ENCODE measurements around the gene AIP. TPM values are rescaled to one million over a fixed set of nuclear protein-coding genes. Genes with fewer than 3 reads are reported as not detected.
A peak's percentile ranks its signal among the peaks of the same experiment; 100 is the strongest.

Gene AIP
- total RNA-seq, 1 experiment from 2014 or later, result 35.6 TPM

DNA sequence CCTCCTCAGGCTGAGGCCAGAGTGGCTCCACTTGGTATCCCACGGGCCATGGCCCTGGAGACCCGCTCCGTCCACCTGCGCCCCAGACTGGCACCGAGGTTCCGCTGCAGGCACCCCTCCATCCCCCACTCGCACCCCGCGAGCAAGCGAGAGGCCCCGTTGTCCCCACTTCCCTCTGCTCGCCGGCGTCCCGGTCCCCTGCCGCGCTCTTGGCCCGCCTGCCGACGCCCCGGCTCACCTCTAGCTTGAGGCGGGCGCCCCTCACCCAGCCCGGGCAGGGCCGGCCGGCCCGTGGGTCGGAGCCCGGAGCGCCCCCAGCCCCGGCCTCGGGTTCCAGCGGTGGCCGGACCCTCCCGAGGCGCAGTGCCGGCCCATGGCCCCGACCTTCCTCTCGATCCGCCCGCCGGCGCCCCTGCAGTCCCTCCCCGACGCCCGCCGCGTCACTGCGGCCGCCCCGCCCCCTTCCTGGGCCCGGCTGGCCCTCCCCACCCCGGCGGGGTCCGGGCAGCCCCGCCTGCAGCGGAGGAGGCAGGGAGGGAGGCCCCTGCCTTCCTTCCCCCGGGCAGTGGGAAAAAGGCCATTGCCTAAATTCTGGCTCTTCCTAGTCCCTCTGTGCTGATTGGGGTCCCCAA, 22.2 kb downstream of the AIP start, which contains the start of gene PITPNM1:
Gene PITPNM1, minus strand, starts transcription at position 414 of the 632 bp plus-strand sequence. CDS start 1,183 bp downstream, outside the sequence.
- Histone ChIP-seq H3K9ac (ENCODE audit: extremely low read depth, insufficient read length, low read length) (peak within 1 kb of the TSS; percentile 8), H2AFZ (ENCODE audit: low read length) (no peak within 1 kb of the TSS), H3K27me3 (ENCODE audit: insufficient read depth, low read length) (no peaks in the 10 kb centered on the region), H3K4me1 (ENCODE audit: insufficient read depth, low read length) (no peaks in the 10 kb centered on the region), H4K20me1 (ENCODE audit: control insufficient read depth, insufficient read depth, insufficient read length) (no peaks in the 10 kb centered on the region), H4K5ac (ENCODE audit: insufficient read length, low read depth, low read length) (no peak within 1 kb of the TSS), H2AK5ac (ENCODE audit: insufficient read length, low read length) (no peak within 1 kb of the TSS), H3K79me1 (ENCODE audit: insufficient read depth, low read depth, low read length, poor library complexity, severe bottlenecking) (no peaks in the 10 kb centered on the region), H2BK20ac (ENCODE audit: low read depth, low read length, poor library complexity, severe bottlenecking) (no peak within 1 kb of the TSS), H3K18ac (ENCODE audit: insufficient read length, low read depth, low read length) (no peak within 1 kb of the TSS), H3K56ac (ENCODE audit: insufficient read length, low read depth, low read length) (no peak within 1 kb of the TSS), H3K79me2 (ENCODE audit: insufficient read depth, low read length) (peaks cover 2% of the 10 kb centered on the region; the same call in 1 of the 2 replicates), H3K4me2 (ENCODE audit: insufficient read depth, insufficient read length, low read length) (peak within 1 kb of the TSS; percentile 88), H3K23me2 (ENCODE audit: insufficient read length, low read depth, low read length, poor library complexity, severe bottlenecking) (peaks cover 17% of the 10 kb centered on the region), H3T11ph (ENCODE audit: low read length) (no peak within 1 kb of the TSS), H2BK15ac (ENCODE audit: low read depth, low read length) (no peak within 1 kb of the TSS), H2BK5ac (ENCODE audit: insufficient read length, low read length) (no peak within 1 kb of the TSS), H4K91ac (ENCODE audit: insufficient read length, low read depth, low read length) (no peak within 1 kb of the TSS), H3K27ac (ENCODE audit: insufficient read length, low read depth, low read length) (no peak within 1 kb of the TSS), H2BK120ac (ENCODE audit: low read depth, low read length, poor library complexity, severe bottlenecking) (no peak within 1 kb of the TSS), H3K4ac (ENCODE audit: low read depth, low read length) (no peak within 1 kb of the TSS), H3K14ac (ENCODE audit: insufficient read depth, low read length) (peak within 1 kb of the TSS; percentile 54), H3K9me3 (ENCODE audit: control insufficient read depth, low read depth, low read length) (no peaks in the 10 kb centered on the region), H3K23ac (ENCODE audit: insufficient read length, low read depth, low read length) (no peak within 1 kb of the TSS), H4K8ac (replicated peaks; ENCODE audit: insufficient read length, low read depth, low read length) (no peak within 1 kb of the TSS), H2BK12ac (ENCODE audit: insufficient read length, low read depth, low read length) (no peak within 1 kb of the TSS)
- H3K27me3 Mint-ChIP-seq (ENCODE audit: low read depth), result peaks cover 12% of the 10 kb centered on the region
- H3K9me3 Mint-ChIP-seq, result no peaks in the 10 kb centered on the region; a peak in 1 of 5 replicates
- peak within 1 kb of the TSS; percentile 79 to 92 for H3K4me3 Mint-ChIP-seq
- peaks cover 10 to 23% (median 19%) of the 10 kb centered on the region in 3 experiments for H3K36me3 Mint-ChIP-seq (ENCODE audit: insufficient read depth in 1 of 3, low read depth in 3 of 3)
- TF ChIP-seq, protein P1, sequence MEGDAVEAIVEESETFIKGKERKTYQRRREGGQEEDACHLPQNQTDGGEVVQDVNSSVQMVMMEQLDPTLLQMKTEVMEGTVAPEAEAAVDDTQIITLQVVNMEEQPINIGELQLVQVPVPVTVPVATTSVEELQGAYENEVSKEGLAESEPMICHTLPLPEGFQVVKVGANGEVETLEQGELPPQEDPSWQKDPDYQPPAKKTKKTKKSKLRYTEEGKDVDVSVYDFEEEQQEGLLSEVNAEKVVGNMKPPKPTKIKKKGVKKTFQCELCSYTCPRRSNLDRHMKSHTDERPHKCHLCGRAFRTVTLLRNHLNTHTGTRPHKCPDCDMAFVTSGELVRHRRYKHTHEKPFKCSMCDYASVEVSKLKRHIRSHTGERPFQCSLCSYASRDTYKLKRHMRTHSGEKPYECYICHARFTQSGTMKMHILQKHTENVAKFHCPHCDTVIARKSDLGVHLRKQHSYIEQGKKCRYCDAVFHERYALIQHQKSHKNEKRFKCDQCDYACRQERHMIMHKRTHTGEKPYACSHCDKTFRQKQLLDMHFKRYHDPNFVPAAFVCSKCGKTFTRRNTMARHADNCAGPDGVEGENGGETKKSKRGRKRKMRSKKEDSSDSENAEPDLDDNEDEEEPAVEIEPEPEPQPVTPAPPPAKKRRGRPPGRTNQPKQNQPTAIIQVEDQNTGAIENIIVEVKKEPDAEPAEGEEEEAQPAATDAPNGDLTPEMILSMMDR (conservative IDR thresholded peaks at IDR 0.05), result no peak
- H3K27ac Mint-ChIP-seq, result peak within 1 kb of the TSS in 2 of 3 experiments; percentile 70 to 89; a peak in 4 of 7 replicates
- no CpG with 5 or more reads among the region's 58 CpGs for whole genome bisulfite sequencing (ENCODE audit: extremely low coverage, insufficient read length, low lambda C conversion rate)
- peak; percentile 76 for DNase-seq
- peaks cover 19 to 30% of the 10 kb centered on the region in 2 experiments for H3K4me1 Mint-ChIP-seq

Data from H9 (cell line).